HEK293T (cell line): ENCODE results near the gene TLN1.

Experiments used
- BHLHE40 ChIP-seq: fragments of 450-650 bp; IDR thresholded peaks from 2 replicates; pipeline ENCODE4 v1.6.1; 2016; ENCODE audit warnings: mild to moderate bottlenecking, moderate library complexity, borderline replicate concordance
- ELF4 ChIP-seq: fragments of 450-650 bp; IDR thresholded peaks from 2 replicates; pipeline ENCODE4 v1.6.1; 2017; ENCODE audit warnings: antibody characterized with exemption
- FOXA1 ChIP-seq: fragments of 450-650 bp; IDR thresholded peaks from 2 replicates; pipeline ENCODE4 v1.6.1; 2016; ENCODE audit warnings: mild to moderate bottlenecking
- FOXK2 ChIP-seq: fragments of 450-650 bp; IDR thresholded peaks from 2 replicates; pipeline ENCODE4 v1.6.1; 2016; ENCODE audit warnings: mild to moderate bottlenecking
- HDGF ChIP-seq: fragments of 450-650 bp; IDR thresholded peaks from 2 replicates; pipeline ENCODE4 v1.6.1; 2017; ENCODE audit warnings: antibody characterized with exemption, borderline replicate concordance
- LEF1 ChIP-seq: fragments of 450-650 bp; IDR thresholded peaks from 2 replicates; pipeline ENCODE4 v1.6.1; 2017; ENCODE audit warnings: mild to moderate bottlenecking, borderline replicate concordance
- NFRKB ChIP-seq: fragments of 450-650 bp; IDR thresholded peaks from 2 replicates; pipeline ENCODE4 v1.6.1; 2016; ENCODE audit warnings: mild to moderate bottlenecking, moderate library complexity
- SP1 ChIP-seq: fragments of 450-650 bp; IDR thresholded peaks from 2 replicates; pipeline ENCODE4 v1.6.1; 2017
- SUZ12 ChIP-seq: fragments of 450-650 bp; IDR thresholded peaks from 2 replicates; pipeline ENCODE4 v1.6.1; 2016; ENCODE audit warnings: mild to moderate bottlenecking
- ZNF384 ChIP-seq: fragments of 450-650 bp; IDR thresholded peaks from 2 replicates; pipeline ENCODE4 v1.6.1; 2016

DNA sequence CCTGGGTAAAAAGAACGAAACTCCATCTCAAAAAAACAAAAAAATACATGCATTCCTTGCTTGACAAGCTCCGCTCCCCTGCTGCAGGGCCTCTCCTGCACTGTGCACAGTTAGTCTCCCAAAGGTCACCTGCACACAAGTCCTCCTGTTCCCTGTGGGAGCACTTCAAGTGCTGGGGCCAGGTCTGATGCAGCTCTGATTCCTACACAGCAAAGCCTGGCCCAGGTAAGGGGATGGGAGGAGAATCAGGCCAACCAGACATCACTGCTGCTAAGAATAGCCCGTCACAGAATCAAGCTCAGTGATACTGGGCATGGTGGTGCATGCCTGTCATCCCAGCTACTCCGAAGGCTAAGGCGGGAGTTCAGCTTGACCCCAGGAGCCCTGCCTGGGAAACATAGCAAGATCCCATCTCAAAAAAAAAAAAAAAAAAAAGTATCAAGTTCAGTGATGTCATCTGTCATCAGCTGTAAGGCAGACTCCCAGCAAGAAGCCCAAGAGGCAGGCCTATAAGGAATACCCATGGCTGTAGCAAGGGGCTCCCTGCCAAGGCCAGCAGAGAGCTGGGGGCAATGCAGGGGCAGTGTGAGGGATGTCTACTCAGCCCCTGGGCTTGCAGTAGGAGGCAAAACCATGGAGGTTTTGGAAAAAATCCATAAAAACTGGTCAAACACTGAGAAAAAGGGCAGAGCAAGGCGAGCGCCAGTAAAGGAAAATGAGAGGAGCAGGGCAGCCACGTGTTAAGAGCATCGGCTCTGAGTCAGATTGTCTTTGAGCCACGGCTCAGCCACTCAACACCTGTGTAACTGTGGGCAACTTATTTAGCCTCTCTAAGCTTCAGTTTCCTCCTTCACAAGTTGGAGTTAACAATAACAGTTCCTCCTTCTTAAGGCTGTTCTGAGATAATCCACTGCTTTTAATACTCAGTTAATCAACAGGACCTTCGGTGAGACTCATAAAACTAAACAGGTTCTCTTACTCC, 45.5 kb downstream of the TLN1 start:
- TF ChIP-seq SUZ12 (no peak), NFRKB (no peak), SP1 (no peak), FOXK2 (no peak), LEF1 (no peak), ZNF384 (peak; percentile 88), HDGF (no peak), ELF4 (no peak), FOXA1 (no peak), BHLHE40 (no peak)
